ENCODE measurements around the gene MRPL44. TPM values are rescaled to one million over a fixed set of nuclear protein-coding genes. Genes with fewer than 3 reads are reported as not detected.

The MRPL44 gene
- total and polyA plus RNA-seq, 2 of the 8 experiments (the other 6 are each of a cell fraction or from before 2014, with no cell fraction given): 32.0 to 53.2 TPM

GRCh38 chr2:223937535-223937934 lies 19.7 kb upstream of the MRPL44 start (continued):
- TF ChIP-seq, protein P1, sequence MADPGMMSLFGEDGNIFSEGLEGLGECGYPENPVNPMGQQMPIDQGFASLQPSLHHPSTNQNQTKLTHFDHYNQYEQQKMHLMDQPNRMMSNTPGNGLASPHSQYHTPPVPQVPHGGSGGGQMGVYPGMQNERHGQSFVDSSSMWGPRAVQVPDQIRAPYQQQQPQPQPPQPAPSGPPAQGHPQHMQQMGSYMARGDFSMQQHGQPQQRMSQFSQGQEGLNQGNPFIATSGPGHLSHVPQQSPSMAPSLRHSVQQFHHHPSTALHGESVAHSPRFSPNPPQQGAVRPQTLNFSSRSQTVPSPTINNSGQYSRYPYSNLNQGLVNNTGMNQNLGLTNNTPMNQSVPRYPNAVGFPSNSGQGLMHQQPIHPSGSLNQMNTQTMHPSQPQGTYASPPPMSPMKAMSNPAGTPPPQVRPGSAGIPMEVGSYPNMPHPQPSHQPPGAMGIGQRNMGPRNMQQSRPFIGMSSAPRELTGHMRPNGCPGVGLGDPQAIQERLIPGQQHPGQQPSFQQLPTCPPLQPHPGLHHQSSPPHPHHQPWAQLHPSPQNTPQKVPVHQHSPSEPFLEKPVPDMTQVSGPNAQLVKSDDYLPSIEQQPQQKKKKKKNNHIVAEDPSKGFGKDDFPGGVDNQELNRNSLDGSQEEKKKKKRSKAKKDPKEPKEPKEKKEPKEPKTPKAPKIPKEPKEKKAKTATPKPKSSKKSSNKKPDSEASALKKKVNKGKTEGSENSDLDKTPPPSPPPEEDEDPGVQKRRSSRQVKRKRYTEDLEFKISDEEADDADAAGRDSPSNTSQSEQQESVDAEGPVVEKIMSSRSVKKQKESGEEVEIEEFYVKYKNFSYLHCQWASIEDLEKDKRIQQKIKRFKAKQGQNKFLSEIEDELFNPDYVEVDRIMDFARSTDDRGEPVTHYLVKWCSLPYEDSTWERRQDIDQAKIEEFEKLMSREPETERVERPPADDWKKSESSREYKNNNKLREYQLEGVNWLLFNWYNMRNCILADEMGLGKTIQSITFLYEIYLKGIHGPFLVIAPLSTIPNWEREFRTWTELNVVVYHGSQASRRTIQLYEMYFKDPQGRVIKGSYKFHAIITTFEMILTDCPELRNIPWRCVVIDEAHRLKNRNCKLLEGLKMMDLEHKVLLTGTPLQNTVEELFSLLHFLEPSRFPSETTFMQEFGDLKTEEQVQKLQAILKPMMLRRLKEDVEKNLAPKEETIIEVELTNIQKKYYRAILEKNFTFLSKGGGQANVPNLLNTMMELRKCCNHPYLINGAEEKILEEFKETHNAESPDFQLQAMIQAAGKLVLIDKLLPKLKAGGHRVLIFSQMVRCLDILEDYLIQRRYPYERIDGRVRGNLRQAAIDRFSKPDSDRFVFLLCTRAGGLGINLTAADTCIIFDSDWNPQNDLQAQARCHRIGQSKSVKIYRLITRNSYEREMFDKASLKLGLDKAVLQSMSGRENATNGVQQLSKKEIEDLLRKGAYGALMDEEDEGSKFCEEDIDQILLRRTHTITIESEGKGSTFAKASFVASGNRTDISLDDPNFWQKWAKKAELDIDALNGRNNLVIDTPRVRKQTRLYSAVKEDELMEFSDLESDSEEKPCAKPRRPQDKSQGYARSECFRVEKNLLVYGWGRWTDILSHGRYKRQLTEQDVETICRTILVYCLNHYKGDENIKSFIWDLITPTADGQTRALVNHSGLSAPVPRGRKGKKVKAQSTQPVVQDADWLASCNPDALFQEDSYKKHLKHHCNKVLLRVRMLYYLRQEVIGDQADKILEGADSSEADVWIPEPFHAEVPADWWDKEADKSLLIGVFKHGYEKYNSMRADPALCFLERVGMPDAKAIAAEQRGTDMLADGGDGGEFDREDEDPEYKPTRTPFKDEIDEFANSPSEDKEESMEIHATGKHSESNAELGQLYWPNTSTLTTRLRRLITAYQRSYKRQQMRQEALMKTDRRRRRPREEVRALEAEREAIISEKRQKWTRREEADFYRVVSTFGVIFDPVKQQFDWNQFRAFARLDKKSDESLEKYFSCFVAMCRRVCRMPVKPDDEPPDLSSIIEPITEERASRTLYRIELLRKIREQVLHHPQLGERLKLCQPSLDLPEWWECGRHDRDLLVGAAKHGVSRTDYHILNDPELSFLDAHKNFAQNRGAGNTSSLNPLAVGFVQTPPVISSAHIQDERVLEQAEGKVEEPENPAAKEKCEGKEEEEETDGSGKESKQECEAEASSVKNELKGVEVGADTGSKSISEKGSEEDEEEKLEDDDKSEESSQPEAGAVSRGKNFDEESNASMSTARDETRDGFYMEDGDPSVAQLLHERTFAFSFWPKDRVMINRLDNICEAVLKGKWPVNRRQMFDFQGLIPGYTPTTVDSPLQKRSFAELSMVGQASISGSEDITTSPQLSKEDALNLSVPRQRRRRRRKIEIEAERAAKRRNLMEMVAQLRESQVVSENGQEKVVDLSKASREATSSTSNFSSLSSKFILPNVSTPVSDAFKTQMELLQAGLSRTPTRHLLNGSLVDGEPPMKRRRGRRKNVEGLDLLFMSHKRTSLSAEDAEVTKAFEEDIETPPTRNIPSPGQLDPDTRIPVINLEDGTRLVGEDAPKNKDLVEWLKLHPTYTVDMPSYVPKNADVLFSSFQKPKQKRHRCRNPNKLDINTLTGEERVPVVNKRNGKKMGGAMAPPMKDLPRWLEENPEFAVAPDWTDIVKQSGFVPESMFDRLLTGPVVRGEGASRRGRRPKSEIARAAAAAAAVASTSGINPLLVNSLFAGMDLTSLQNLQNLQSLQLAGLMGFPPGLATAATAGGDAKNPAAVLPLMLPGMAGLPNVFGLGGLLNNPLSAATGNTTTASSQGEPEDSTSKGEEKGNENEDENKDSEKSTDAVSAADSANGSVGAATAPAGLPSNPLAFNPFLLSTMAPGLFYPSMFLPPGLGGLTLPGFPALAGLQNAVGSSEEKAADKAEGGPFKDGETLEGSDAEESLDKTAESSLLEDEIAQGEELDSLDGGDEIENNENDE (IDR thresholded peaks at IDR 0.05; ENCODE audit: insufficient replicate concordance, low read length): peak; percentile 61
- no peak for TF ChIP-seq CREB1 (IDR thresholded peaks at IDR 0.05)

Data from H1 (cell line).